Neural cell (in vitro differentiated cells): ENCODE data around the gene TFPI.

Experiments
- EP300 ChIP-seq: fragments of 450-650 bp; conservative IDR thresholded peaks from 2 replicates; pipeline ENCODE4 v1.6.1; 2014; ENCODE audit warnings: antibody characterized with exemption, mild to moderate bottlenecking, moderate library complexity; ENCODE audit not compliant: poor library complexity, severe bottlenecking
- EZH2 ChIP-seq: fragments of 200-600, 300-800 bp; shearing (Covaris generic), sonication (generic); IDR thresholded peaks from 2 replicates; pipeline ENCODE4 v1.6.1; 2014; ENCODE audit warnings: antibody characterized with exemption, low read length, borderline replicate concordance, mild to moderate bottlenecking; ENCODE audit not compliant: insufficient read depth, poor library complexity, severe bottlenecking
- POLR2AphosphoS5 ChIP-seq: IDR thresholded peaks from 2 replicates; pipeline ENCODE4 v1.6.1; 2012
- RAD21 ChIP-seq: fragments of 450-650 bp; conservative IDR thresholded peaks from 2 replicates; pipeline ENCODE4 v1.6.1; 2014; ENCODE audit warnings: antibody characterized with exemption, mild to moderate bottlenecking, moderate library complexity
- TAF1 ChIP-seq: IDR thresholded peaks from 2 replicates; pipeline ENCODE4 v1.6.1; 2012; ENCODE audit warnings: low read depth
- TF ChIP-seq, protein P1 (sequence below): fragments of 450-650 bp; IDR thresholded peaks from 2 replicates; pipeline ENCODE4 v1.5.1; 2014; ENCODE audit warnings: antibody characterized with exemption, mild to moderate bottlenecking, moderate library complexity; ENCODE audit not compliant: poor library complexity, severe bottlenecking

GRCh38 chr2:187470698-187471097 is 83.5 kb downstream of the TFPI start:
- TF ChIP-seq, protein P1, sequence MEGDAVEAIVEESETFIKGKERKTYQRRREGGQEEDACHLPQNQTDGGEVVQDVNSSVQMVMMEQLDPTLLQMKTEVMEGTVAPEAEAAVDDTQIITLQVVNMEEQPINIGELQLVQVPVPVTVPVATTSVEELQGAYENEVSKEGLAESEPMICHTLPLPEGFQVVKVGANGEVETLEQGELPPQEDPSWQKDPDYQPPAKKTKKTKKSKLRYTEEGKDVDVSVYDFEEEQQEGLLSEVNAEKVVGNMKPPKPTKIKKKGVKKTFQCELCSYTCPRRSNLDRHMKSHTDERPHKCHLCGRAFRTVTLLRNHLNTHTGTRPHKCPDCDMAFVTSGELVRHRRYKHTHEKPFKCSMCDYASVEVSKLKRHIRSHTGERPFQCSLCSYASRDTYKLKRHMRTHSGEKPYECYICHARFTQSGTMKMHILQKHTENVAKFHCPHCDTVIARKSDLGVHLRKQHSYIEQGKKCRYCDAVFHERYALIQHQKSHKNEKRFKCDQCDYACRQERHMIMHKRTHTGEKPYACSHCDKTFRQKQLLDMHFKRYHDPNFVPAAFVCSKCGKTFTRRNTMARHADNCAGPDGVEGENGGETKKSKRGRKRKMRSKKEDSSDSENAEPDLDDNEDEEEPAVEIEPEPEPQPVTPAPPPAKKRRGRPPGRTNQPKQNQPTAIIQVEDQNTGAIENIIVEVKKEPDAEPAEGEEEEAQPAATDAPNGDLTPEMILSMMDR: no peak
- TF ChIP-seq RAD21 (no peak), EP300 (no peak), TAF1 (no peak), POLR2AphosphoS5 (no peak), EZH2 (no peak)
